DMS53 (cell line): ENCODE data around the gene CEP350.

Experiments used
- DNase-seq: peaks from one replicate; lab custom pipeline; 2025; lab: John Stamatoyannopoulos, UW

CEP350 gene

DNA sequence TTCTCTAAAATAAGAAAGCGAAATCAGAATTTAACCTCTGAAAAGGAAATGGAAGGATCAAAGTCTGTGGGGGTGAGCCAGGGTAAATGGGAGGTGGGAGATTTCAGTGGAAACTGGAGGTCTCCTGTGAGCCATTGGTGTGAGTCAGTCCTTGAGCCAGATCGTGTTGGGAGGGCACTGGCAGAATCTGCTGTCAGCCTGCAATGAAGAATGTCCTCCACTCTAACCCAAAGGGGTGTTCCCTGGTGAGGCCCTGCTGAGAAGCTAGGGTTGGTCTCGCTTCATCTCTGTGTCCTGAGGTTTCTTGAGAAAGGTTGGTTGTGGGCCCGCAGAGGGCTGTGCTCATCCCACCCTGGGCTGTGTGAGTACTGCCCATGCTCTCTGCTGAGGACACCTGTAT, 202.5 kb downstream of the CEP350 start:
- DNase-seq = peak; percentile 55

DNA sequence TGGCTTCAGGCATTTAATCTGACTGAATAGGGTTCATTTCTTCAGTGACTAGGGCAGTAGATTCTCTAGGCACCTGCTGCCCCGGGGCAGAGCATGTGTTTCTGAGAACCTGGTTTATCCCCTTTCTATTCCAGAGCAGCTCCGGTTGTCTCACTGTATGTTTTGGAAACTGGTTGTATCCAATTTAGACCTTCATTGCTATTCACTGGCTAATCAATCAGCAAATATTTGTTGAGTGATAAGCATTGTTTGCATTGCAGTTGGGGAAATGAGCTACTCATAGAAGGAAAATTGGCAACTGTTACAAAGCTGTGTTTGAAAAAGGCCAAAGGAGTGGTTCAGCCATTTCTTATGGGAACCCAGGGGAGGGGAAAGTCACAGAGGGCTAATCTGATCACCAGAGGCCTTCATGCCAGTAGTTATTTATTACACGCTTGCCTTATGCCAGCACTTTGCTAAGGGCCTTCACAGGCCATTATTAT, 203.0 kb downstream of the CEP350 start:
- peak; percentile 91 for DNase-seq

DNA sequence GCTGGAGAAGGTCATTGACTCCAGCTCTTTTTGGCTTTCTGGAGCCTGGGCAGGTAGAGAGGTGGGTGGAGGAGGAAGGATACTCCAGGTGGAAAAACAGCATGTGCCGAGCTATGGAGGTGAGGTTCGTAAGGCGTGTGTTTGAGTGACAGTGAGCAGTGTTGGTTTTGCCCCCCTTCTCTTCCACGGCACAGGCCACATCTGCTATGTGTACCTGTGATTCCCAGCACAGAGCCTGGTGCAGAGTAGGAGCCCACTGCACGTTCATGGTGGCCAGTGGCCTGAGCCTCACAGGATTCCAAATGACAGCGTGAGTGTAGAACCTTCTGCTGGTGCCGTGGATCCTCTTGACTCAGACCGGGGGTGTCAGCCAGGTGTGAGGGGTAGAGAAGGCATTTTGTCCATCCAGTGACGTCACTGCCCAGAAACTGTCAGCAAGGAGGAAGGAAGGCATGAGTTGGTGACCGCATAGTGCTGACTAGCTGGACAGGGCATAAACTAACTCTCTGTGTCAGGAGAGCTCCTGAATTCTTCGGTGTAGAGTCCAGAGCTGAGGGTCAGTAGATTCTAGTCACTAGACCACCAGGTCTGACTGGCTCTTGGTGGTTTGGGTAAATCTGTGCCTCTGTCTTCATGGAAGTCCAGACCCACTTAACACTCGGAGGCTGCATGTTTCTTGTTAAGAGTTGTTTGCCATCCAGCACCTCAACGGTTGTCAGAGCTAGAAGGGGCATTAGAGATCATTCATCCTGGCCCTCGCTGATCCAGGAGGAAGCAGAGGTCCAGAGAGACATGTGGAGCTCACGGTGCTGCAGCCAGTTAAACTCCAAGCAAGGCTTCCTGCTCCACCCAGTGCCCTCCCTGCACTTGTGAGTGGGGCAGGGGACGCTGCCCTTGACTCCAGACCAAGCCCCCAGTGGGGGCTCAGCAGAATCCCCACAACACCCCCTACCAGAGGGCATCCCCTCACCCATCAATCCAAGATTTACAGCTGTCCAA, 203.8 kb downstream of the CEP350 start:
- peak; percentile 59 for DNase-seq

DNA sequence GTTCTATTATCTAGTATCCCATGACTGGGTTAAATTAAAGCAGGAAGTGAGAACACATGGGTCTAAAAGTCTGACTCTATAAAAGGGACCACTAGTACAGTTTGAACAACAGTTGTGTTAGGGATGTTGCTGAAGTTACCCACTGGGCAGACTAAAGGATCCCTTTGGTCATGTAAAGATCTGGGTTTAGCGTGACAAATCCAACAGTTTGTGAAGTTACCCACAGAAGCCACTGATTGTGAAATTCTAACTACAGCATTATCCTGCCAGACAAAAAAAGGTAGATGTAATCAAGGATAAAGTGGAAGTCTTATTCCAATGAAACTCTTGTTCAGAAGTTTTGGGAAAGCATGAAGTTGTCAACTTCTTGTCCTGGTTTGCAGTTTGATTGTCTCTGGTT, 205.7 kb downstream of the CEP350 start:
- DNase-seq = no peak

DNA sequence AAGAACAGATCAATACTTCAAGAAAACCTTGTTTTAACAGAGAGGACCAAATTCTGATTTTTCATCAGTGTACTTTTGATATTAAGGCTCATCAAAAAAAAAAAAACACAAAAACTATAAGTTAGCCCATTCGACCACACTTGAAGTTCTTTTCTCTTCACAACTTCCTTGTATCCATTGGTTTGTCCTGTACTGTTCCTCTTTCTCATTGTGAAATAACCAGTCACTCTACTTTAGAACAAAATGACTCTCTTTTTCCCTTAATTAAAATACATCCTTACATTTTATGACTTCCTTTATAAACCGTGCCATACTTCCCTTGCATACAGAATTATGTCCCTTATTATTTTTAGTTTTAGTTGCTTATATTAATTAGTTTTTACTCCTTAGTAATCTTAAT, 208.4 kb downstream of the CEP350 start:
- DNase-seq = no peak
